ENCODE data around the gene KCNH4. TPM values are rescaled to one million over a fixed set of nuclear protein-coding genes. Genes with fewer than 3 reads are reported as not detected.
"Not testable (repeated sequence)": the region's sequence is repeated elsewhere in the genome, so short reads cannot be mapped to it uniquely, and the experiment has no call there.

The KCNH4 gene
- total RNA-seq, 5 donors from 2014 or later (not counting 1 experiment from before 2014, with no cell fraction given) = 0.06 to 0.35 (median 0.20) TPM; not detected in 1

DNA sequence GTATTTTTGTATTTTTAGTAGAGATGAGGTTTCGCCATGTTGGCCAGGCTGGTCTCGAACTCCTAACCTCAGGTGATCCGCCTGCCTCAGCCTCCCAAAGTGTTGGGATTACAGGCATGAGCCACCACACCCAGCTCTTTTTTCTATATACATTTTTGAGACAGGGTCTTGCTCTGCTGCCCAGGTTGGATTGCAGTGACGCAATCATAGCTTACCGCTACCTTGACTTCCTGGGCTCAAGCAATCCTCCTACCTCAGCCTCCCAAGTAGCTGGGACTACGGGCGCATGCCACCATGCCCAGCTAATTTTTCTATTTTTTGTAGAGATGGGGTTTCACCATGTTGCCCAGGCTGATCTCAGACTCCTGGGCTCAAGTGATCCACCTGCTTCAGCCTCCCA is 40.3 kb downstream of the KCNH4 start:
- POLR2A ChIA-PET; H3K4me3 ChIP-seq (ENCODE audit: control insufficient read depth in 1 of 2, extremely low read depth in 1 of 2, low read length in 1 of 2); DNase-seq; H3K27ac ChIP-seq (ENCODE audit: low read length); H3K27me3 ChIP-seq (replicated peaks in 1 of 2; ENCODE audit: control insufficient read depth in 2 of 2, extremely low read depth in 1 of 2, insufficient read depth in 2 of 2, low read length in 1 of 2); H3K4me3 Mint-ChIP-seq; H3K27me3 Mint-ChIP-seq; ATAC-seq (replicated peaks in 1 of 4); H3K9me3 Mint-ChIP-seq; H3K9me3 ChIP-seq; H3K27ac Mint-ChIP-seq: not testable (repeated sequence)
- WGBS (ENCODE audit: insufficient coverage) = 94% methylated on average over 2 of the region's 7 CpGs
- CTCF ChIA-PET = interaction anchor here in 1 of 2 donors (0.8 kb wide), 1 partner anchor 95 kb away, joined by 3 read pairs; no protein-coding TSS in a partner anchor
- H3K36me3 ChIP-seq (ENCODE audit: control insufficient read depth in 2 of 2, extremely low read depth in 1 of 2, insufficient read depth in 1 of 2, low read length in 1 of 2) = peaks cover 8 to 44% of the 10 kb centered on the region in 2 donors
- H3K4me1 Mint-ChIP-seq = peaks cover 22 to 66% (median 64%) of the 10 kb centered on the region in 3 donors
- H3K4me1 ChIP-seq (ENCODE audit: control insufficient read depth in 1 of 2, extremely low read depth in 1 of 2, insufficient read depth in 2 of 2, low read length in 2 of 2) = peaks cover 4 to 41% of the 10 kb centered on the region in 2 experiments
- peaks cover 23% of the 10 kb centered on the region for H3K36me3 Mint-ChIP-seq

- H3K4me1 ChIP-seq (ENCODE audit: control insufficient read depth in 1 of 2, extremely low read depth in 1 of 2, insufficient read depth in 2 of 2, low read length in 2 of 2) = peaks cover 11 to 55% of the 10 kb centered on the region in 2 experiments
- H3K36me3 ChIP-seq (ENCODE audit: control insufficient read depth in 2 of 2, extremely low read depth in 1 of 2, insufficient read depth in 1 of 2, low read length in 1 of 2) = peaks cover 8 to 41% of the 10 kb centered on the region in 2 donors
- DNase-seq = no peak
- no peak for ATAC-seq (replicated peaks in 1 of 4)
- H3K4me3 ChIP-seq (ENCODE audit: control insufficient read depth in 1 of 2, extremely low read depth in 1 of 2, low read length in 1 of 2) = no peak overlapping the region
- peaks cover 27 to 76% (median 75%) of the 10 kb centered on the region in 3 donors for H3K4me1 Mint-ChIP-seq
- ChIA-PET POLR2A (interaction anchor here in 1 of 2 donors (0.6 kb wide), 1 partner anchor 55 kb away, joined by 4 read pairs; no protein-coding TSS in a partner anchor), CTCF (interaction anchor here in 1 of 2 donors (1.0 kb wide), 1 partner anchor 12 kb away, joined by 3 read pairs; no protein-coding TSS in a partner anchor)
- no peaks in the 10 kb centered on the region for H3K27me3 ChIP-seq (replicated peaks in 1 of 2; ENCODE audit: control insufficient read depth in 2 of 2, extremely low read depth in 1 of 2, insufficient read depth in 2 of 2, low read length in 1 of 2)
- H3K27ac ChIP-seq (ENCODE audit: low read length) = no peak overlapping the region
- H3K27ac Mint-ChIP-seq = no peak overlapping the region
- H3K4me3 Mint-ChIP-seq = no peak overlapping the region
- H3K9me3 Mint-ChIP-seq = no peaks in the 10 kb centered on the region
- WGBS (ENCODE audit: insufficient coverage) = 95% methylated on average over 6 of the region's 7 CpGs
- no peaks in the 10 kb centered on the region for H3K9me3 ChIP-seq
- H3K27me3 Mint-ChIP-seq = no peaks in the 10 kb centered on the region
- H3K36me3 Mint-ChIP-seq = peaks cover 24% of the 10 kb centered on the region
Measured at GRCh38 chr17:42138749-42139492, 42.0 kb downstream of the KCNH4 start.

GRCh38 chr17:42136654-42137051 is 44.3 kb downstream of the KCNH4 start:
- ATAC-seq (replicated peaks in 1 of 4) = no peak
- no CpG with 5 or more reads among the region's 3 CpGs for WGBS (ENCODE audit: insufficient coverage)
- POLR2A ChIA-PET = no interaction called here
- Mint-ChIP-seq H3K9me3 (no peaks in the 10 kb centered on the region), H3K27ac (peak overlapping the region; percentile 71 to 84), H3K4me1 (peaks cover 38 to 79% (median 78%) of the 10 kb centered on the region in 3 donors), H3K27me3 (no peaks in the 10 kb centered on the region), H3K36me3 (peaks cover 11% of the 10 kb centered on the region), H3K4me3 (no peak overlapping the region)
- H3K9me3 ChIP-seq = no peaks in the 10 kb centered on the region
- H3K4me3 ChIP-seq (ENCODE audit: control insufficient read depth in 1 of 2, extremely low read depth in 1 of 2, low read length in 1 of 2) = no peak overlapping the region
- peaks cover 3 to 31% of the 10 kb centered on the region in 2 donors for H3K36me3 ChIP-seq (ENCODE audit: control insufficient read depth in 2 of 2, extremely low read depth in 1 of 2, insufficient read depth in 1 of 2, low read length in 1 of 2)
- no peak for DNase-seq
- H3K27ac ChIP-seq (ENCODE audit: low read length) = no peak overlapping the region
- peaks cover 28 to 54% of the 10 kb centered on the region in 2 experiments for H3K4me1 ChIP-seq (ENCODE audit: control insufficient read depth in 1 of 2, extremely low read depth in 1 of 2, insufficient read depth in 2 of 2, low read length in 2 of 2)
- CTCF ChIA-PET = interaction anchor here in 1 of 2 donors (0.5 kb wide), 1 partner anchor 125 kb away, joined by 4 read pairs; no protein-coding TSS in a partner anchor
- H3K27me3 ChIP-seq (replicated peaks in 1 of 2; ENCODE audit: control insufficient read depth in 2 of 2, extremely low read depth in 1 of 2, insufficient read depth in 2 of 2, low read length in 1 of 2) = no peaks in the 10 kb centered on the region

DNA sequence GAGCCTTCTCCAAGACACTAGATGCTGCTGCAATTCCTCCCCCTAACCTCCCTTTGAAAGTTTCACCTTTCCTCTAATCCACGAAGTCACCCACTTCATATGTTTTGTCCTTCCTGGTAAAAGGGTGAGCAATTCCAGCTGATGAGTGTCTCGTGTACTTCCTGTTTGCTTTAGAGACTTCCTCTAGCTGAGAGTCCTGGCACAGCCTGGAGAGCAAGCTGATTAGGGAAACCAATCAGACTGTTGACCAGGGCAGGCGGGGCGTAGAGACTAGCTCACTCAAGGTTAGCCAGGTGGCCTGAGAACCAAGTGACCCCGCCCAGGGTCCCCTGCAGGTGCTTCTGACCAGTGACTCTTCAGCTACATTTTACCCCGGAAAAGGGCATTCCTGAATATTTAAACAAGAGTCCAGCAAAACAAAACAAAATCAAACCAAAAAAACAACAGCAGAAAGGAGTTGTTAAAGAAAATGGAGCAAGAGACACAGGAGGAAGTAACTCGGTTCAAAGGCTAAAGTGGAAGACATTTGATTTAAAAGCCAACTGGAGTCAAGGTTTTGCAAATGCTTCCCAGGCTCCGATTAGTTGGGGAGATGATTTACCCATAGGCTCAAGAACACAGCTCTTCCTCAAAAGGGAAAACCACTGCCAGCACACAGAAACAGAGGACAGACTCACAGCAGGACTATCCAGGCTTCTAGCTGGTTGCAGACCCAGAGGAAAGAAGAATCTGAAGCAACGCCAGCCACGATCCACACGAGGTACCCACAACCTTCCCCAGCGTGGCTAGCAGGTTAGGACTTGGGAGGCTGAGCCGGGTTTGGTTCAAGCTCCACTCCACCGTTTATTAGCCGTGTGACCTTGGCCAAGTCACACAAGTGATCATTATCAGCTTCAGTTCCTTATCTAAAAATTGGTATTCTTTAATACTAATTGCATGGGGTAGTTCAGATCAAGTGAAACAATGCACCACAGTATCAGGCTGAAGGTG is 45.0 kb downstream of the KCNH4 start:
- H3K9me3 Mint-ChIP-seq = no peaks in the 10 kb centered on the region
- 77% methylated on average over 9 of the region's 15 CpGs for WGBS (ENCODE audit: insufficient coverage)
- H3K9me3 ChIP-seq = no peaks in the 10 kb centered on the region
- no peak overlapping the region for H3K27ac ChIP-seq (ENCODE audit: low read length)
- POLR2A ChIA-PET = interaction anchor here in 1 of 2 donors (0.5 kb wide), 1 partner anchor 15 kb away, joined by 6 read pairs; the partner anchor contains the start of gene KAT2A
- no peaks in the 10 kb centered on the region for H3K27me3 ChIP-seq (replicated peaks in 1 of 2; ENCODE audit: control insufficient read depth in 2 of 2, extremely low read depth in 1 of 2, insufficient read depth in 2 of 2, low read length in 1 of 2)
- H3K4me1 ChIP-seq (ENCODE audit: control insufficient read depth in 1 of 2, extremely low read depth in 1 of 2, insufficient read depth in 2 of 2, low read length in 2 of 2) = peaks cover 28 to 54% of the 10 kb centered on the region in 2 experiments
- H3K4me3 Mint-ChIP-seq = peak overlapping the region in 1 of 3 donors; percentile 56
- peaks cover 0 to 30% of the 10 kb centered on the region in 2 donors for H3K36me3 ChIP-seq (ENCODE audit: control insufficient read depth in 2 of 2, extremely low read depth in 1 of 2, insufficient read depth in 1 of 2, low read length in 1 of 2)
- no peak overlapping the region for H3K4me3 ChIP-seq (ENCODE audit: control insufficient read depth in 1 of 2, extremely low read depth in 1 of 2, low read length in 1 of 2)
- DNase-seq = peak in 1 of 35 experiments; percentile 19
- no peak for ATAC-seq (replicated peaks in 1 of 4)
- H3K4me1 Mint-ChIP-seq = peaks cover 44 to 79% (median 76%) of the 10 kb centered on the region in 3 donors
- peak overlapping the region; percentile 84 to 89 for H3K27ac Mint-ChIP-seq
- H3K36me3 Mint-ChIP-seq = peaks cover 9% of the 10 kb centered on the region
- CTCF ChIA-PET = interaction anchor here (0.6 to 1.0 kb wide), 2 partner anchors 18 to 668 kb away, joined by 3 read pairs; no protein-coding TSS in a partner anchor
- H3K27me3 Mint-ChIP-seq = no peaks in the 10 kb centered on the region

DNA sequence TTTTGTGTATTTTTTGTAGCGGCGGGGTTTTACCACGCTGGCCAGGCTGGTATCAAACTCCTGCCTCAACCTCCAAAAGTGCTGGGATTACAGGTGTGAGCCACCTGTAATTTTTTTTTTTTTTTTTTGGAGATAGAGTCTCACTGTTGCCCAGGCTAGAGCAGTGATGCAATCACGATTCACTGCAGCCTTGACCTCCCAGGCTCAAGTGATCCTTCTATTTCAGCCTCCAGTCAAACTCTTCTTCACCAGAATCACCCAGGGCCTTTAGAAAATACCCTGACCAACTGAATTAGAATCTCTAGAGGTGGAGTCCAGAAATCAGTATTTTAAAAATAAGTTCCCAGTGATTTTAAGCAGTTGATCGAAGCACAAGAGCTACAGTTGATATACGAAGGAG is 45.8 kb downstream of the KCNH4 start:
- Histone ChIP-seq H3K9me3 (no peaks in the 10 kb centered on the region), H3K36me3 (ENCODE audit: control insufficient read depth in 2 of 2, extremely low read depth in 1 of 2, insufficient read depth in 1 of 2, low read length in 1 of 2) (peaks cover 4 to 37% of the 10 kb centered on the region in 2 donors), H3K27ac (ENCODE audit: low read length) (no peak overlapping the region), H3K4me1 (ENCODE audit: control insufficient read depth in 1 of 2, extremely low read depth in 1 of 2, insufficient read depth in 2 of 2, low read length in 2 of 2) (peaks cover 28 to 54% of the 10 kb centered on the region in 2 experiments), H3K27me3 (replicated peaks in 1 of 2; ENCODE audit: control insufficient read depth in 2 of 2, extremely low read depth in 1 of 2, insufficient read depth in 2 of 2, low read length in 1 of 2) (no peaks in the 10 kb centered on the region), H3K4me3 (ENCODE audit: control insufficient read depth in 1 of 2, extremely low read depth in 1 of 2, low read length in 1 of 2) (no peak overlapping the region)
- no peaks in the 10 kb centered on the region for H3K9me3 Mint-ChIP-seq
- DNase-seq (no peak), ATAC-seq (replicated peaks in 1 of 4) (no peak)
- WGBS (ENCODE audit: insufficient coverage) = 95% methylated on average over 3 of the region's 6 CpGs
- peaks cover 50 to 79% (median 76%) of the 10 kb centered on the region in 3 donors for H3K4me1 Mint-ChIP-seq
- H3K27ac Mint-ChIP-seq = peak overlapping the region; percentile 84 to 89
- H3K27me3 Mint-ChIP-seq = no peaks in the 10 kb centered on the region
- H3K4me3 Mint-ChIP-seq = no peak overlapping the region
- POLR2A ChIA-PET = no interaction called here
- peaks cover 15% of the 10 kb centered on the region for H3K36me3 Mint-ChIP-seq
- CTCF ChIA-PET = interaction anchor here in 1 of 2 donors (1.0 kb wide), 1 partner anchor 17 kb away, joined by 3 read pairs; no protein-coding TSS in a partner anchor

Data from T-cell (primary cell).